Measurements from ENCODE around the gene SPN.
"Not testable (repeated sequence)": the region's sequence is repeated elsewhere in the genome, so short reads cannot be mapped to it uniquely, and the experiment has no call there.

DNA sequence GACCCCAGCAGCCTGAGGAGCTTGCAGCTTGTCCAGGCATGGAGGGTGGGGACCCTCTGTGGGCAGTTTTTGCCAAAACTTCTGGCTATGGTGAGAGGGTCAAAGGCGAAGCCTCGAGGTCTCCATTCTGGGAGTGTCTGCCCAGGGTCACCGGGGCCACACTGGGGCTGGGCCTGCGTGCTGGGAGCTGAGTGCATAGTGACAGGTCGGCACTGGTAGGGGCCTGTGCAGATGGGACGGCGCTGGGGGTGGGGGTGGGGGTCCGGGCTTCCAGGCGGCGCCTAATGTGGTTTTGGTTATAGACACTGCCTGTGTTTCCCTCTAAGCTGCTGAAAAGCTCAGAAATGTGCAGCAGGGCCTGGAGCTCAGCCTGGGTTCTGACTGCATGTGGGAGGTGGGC is 34.3 kb upstream of the SPN start:
- TF ChIP-seq, protein P1, sequence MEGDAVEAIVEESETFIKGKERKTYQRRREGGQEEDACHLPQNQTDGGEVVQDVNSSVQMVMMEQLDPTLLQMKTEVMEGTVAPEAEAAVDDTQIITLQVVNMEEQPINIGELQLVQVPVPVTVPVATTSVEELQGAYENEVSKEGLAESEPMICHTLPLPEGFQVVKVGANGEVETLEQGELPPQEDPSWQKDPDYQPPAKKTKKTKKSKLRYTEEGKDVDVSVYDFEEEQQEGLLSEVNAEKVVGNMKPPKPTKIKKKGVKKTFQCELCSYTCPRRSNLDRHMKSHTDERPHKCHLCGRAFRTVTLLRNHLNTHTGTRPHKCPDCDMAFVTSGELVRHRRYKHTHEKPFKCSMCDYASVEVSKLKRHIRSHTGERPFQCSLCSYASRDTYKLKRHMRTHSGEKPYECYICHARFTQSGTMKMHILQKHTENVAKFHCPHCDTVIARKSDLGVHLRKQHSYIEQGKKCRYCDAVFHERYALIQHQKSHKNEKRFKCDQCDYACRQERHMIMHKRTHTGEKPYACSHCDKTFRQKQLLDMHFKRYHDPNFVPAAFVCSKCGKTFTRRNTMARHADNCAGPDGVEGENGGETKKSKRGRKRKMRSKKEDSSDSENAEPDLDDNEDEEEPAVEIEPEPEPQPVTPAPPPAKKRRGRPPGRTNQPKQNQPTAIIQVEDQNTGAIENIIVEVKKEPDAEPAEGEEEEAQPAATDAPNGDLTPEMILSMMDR (IDR thresholded peaks at IDR 0.05): not testable (repeated sequence)
- not testable (repeated sequence) for TF ChIP-seq POLR2A (IDR thresholded peaks at IDR 0.05)
